ENCODE measurements around the gene RASSF3. TPM values are rescaled to one million over a fixed set of nuclear protein-coding genes. Genes with fewer than 3 reads are reported as not detected.

The RASSF3 gene
- total and polyA plus RNA-seq, 2 experiments from 2014 or later: 20.6 to 39.6 TPM

DNA sequence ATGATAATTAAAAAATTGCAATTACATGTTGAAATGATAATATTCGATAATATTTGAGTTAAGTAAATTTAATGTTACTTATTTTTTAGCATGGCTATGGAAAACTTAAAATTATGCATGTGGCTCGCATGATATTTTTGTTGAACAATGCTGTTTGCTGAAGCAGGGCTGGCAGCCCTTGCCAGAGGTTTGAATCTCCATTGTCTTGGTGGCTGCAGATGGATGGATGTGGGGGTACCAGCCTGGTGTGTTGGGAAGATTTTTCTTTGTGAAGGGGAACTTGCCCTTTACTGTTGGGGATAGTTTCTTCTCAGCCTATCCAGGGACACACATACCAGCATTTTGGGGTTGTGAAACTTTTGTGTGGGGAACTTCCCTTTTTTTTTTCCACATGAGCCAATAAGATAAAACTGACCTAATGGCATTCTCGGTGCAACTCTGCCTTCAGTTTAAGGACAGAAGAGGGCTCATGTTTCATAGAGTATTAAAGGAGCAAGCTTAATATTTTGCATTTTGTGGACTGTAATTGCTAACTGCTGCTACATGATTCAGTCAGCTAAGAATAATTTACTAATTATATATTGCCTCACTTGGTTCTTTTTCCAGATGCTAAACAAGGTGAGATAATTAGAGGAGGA, 8.8 kb downstream of the RASSF3 start:
- TF ChIP-seq, protein P1, sequence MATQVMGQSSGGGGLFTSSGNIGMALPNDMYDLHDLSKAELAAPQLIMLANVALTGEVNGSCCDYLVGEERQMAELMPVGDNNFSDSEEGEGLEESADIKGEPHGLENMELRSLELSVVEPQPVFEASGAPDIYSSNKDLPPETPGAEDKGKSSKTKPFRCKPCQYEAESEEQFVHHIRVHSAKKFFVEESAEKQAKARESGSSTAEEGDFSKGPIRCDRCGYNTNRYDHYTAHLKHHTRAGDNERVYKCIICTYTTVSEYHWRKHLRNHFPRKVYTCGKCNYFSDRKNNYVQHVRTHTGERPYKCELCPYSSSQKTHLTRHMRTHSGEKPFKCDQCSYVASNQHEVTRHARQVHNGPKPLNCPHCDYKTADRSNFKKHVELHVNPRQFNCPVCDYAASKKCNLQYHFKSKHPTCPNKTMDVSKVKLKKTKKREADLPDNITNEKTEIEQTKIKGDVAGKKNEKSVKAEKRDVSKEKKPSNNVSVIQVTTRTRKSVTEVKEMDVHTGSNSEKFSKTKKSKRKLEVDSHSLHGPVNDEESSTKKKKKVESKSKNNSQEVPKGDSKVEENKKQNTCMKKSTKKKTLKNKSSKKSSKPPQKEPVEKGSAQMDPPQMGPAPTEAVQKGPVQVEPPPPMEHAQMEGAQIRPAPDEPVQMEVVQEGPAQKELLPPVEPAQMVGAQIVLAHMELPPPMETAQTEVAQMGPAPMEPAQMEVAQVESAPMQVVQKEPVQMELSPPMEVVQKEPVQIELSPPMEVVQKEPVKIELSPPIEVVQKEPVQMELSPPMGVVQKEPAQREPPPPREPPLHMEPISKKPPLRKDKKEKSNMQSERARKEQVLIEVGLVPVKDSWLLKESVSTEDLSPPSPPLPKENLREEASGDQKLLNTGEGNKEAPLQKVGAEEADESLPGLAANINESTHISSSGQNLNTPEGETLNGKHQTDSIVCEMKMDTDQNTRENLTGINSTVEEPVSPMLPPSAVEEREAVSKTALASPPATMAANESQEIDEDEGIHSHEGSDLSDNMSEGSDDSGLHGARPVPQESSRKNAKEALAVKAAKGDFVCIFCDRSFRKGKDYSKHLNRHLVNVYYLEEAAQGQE (IDR thresholded peaks at IDR 0.05; ENCODE audit: unreplicated experiment): no peak
- TF ChIP-seq JUNB (IDR thresholded peaks at IDR 0.05; ENCODE audit: unreplicated experiment) (no peak), EZH2phosphoT487 (IDR thresholded peaks at IDR 0.05; ENCODE audit: unreplicated experiment) (no peak), STAT1 (IDR thresholded peaks at IDR 0.05; ENCODE audit: unreplicated experiment) (no peak), NANOG (IDR thresholded peaks at IDR 0.05; ENCODE audit: borderline replicate concordance) (no peak), POLR2AphosphoS5 (IDR thresholded peaks at IDR 0.05; ENCODE audit: low read depth) (no peak), EZH2 (IDR thresholded peaks at IDR 0.05; ENCODE audit: low read depth, unreplicated experiment) (no peak), CREB1 (CRISPR knock-in tag; IDR thresholded peaks at IDR 0.05; ENCODE audit: low read depth) (no peak), ZNF331 (CRISPR knock-in tag; IDR thresholded peaks at IDR 0.05; ENCODE audit: low read depth) (no peak), ZNF114 (CRISPR knock-in tag; IDR thresholded peaks at IDR 0.05) (no peak)
- TF ChIP-seq, protein P2, sequence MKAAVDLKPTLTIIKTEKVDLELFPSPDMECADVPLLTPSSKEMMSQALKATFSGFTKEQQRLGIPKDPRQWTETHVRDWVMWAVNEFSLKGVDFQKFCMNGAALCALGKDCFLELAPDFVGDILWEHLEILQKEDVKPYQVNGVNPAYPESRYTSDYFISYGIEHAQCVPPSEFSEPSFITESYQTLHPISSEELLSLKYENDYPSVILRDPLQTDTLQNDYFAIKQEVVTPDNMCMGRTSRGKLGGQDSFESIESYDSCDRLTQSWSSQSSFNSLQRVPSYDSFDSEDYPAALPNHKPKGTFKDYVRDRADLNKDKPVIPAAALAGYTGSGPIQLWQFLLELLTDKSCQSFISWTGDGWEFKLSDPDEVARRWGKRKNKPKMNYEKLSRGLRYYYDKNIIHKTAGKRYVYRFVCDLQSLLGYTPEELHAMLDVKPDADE (IDR thresholded peaks at IDR 0.05): no peak
- TF ChIP-seq, protein P3, sequence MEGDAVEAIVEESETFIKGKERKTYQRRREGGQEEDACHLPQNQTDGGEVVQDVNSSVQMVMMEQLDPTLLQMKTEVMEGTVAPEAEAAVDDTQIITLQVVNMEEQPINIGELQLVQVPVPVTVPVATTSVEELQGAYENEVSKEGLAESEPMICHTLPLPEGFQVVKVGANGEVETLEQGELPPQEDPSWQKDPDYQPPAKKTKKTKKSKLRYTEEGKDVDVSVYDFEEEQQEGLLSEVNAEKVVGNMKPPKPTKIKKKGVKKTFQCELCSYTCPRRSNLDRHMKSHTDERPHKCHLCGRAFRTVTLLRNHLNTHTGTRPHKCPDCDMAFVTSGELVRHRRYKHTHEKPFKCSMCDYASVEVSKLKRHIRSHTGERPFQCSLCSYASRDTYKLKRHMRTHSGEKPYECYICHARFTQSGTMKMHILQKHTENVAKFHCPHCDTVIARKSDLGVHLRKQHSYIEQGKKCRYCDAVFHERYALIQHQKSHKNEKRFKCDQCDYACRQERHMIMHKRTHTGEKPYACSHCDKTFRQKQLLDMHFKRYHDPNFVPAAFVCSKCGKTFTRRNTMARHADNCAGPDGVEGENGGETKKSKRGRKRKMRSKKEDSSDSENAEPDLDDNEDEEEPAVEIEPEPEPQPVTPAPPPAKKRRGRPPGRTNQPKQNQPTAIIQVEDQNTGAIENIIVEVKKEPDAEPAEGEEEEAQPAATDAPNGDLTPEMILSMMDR (conservative IDR thresholded peaks at IDR 0.05; ENCODE audit: low read depth in 2 of 2): no peak
- TF ChIP-seq, protein P4, sequence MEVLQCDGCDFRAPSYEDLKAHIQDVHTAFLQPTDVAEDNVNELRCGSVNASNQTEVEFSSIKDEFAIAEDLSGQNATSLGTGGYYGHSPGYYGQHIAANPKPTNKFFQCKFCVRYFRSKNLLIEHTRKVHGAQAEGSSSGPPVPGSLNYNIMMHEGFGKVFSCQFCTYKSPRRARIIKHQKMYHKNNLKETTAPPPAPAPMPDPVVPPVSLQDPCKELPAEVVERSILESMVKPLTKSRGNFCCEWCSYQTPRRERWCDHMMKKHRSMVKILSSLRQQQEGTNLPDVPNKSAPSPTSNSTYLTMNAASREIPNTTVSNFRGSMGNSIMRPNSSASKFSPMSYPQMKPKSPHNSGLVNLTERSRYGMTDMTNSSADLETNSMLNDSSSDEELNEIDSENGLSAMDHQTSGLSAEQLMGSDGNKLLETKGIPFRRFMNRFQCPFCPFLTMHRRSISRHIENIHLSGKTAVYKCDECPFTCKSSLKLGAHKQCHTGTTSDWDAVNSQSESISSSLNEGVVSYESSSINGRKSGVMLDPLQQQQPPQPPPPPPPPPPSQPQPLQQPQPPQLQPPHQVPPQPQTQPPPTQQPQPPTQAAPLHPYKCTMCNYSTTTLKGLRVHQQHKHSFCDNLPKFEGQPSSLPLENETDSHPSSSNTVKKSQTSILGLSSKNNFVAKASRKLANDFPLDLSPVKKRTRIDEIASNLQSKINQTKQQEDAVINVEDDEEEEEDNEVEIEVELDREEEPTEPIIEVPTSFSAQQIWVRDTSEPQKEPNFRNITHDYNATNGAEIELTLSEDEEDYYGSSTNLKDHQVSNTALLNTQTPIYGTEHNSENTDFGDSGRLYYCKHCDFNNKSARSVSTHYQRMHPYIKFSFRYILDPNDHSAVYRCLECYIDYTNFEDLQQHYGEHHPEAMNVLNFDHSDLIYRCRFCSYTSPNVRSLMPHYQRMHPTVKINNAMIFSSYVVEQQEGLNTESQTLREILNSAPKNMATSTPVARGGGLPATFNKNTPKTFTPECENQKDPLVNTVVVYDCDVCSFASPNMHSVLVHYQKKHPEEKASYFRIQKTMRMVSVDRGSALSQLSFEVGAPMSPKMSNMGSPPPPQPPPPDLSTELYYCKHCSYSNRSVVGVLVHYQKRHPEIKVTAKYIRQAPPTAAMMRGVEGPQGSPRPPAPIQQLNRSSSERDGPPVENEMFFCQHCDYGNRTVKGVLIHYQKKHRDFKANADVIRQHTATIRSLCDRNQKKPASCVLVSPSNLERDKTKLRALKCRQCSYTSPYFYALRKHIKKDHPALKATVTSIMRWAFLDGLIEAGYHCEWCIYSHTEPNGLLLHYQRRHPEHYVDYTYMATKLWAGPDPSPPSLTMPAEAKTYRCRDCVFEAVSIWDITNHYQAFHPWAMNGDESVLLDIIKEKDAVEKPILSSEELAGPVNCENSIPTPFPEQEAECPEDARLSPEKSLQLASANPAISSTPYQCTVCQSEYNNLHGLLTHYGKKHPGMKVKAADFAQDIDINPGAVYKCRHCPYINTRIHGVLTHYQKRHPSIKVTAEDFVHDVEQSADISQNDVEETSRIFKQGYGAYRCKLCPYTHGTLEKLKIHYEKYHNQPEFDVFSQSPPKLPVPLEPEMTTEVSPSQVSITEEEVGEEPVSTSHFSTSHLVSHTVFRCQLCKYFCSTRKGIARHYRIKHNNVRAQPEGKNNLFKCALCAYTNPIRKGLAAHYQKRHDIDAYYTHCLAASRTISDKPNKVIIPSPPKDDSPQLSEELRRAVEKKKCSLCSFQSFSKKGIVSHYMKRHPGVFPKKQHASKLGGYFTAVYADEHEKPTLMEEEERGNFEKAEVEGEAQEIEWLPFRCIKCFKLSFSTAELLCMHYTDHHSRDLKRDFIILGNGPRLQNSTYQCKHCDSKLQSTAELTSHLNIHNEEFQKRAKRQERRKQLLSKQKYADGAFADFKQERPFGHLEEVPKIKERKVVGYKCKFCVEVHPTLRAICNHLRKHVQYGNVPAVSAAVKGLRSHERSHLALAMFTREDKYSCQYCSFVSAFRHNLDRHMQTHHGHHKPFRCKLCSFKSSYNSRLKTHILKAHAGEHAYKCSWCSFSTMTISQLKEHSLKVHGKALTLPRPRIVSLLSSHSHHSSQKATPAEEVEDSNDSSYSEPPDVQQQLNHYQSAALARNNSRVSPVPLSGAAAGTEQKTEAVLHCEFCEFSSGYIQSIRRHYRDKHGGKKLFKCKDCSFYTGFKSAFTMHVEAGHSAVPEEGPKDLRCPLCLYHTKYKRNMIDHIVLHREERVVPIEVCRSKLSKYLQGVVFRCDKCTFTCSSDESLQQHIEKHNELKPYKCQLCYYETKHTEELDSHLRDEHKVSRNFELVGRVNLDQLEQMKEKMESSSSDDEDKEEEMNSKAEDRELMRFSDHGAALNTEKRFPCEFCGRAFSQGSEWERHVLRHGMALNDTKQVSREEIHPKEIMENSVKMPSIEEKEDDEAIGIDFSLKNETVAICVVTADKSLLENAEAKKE (CRISPR knock-in tag; IDR thresholded peaks at IDR 0.05): no peak
- DNase-seq (ENCODE audit: low spot score) (no peak), ATAC-seq (peak; percentile 24; the same call in 1 of the 3 replicates)
- Histone ChIP-seq H3K36me3 (ENCODE audit: insufficient read depth) (peaks cover 4% of the 10 kb centered on the region; the same call in 1 of the 2 replicates), H3K9me2 (ENCODE audit: insufficient read depth) (no peaks in the 10 kb centered on the region), H4K20me1 (replicated peaks; ENCODE audit: insufficient read depth) (peaks cover 20% of the 10 kb centered on the region), H3K4me2 (no peak overlapping the region), H3K27me3 (ENCODE audit: insufficient read depth) (no peaks in the 10 kb centered on the region), H3K4me1 (ENCODE audit: insufficient read depth) (peaks cover 18% of the 10 kb centered on the region), H3K27ac (ENCODE audit: low read depth) (peak overlapping the region; percentile 22; the same call in 1 of the 2 replicates), H3K79me2 (replicated peaks; ENCODE audit: insufficient read depth) (peaks cover 100% of the 10 kb centered on the region), H3K4me3 (no peak overlapping the region), H3F3A (replicated peaks; ENCODE audit: low read depth) (no peaks in the 10 kb centered on the region), H2AFZ (no peak overlapping the region)
- Mint-ChIP-seq H3K27me3 (ENCODE audit: insufficient read depth, low read depth, poor library complexity) (no peaks in the 10 kb centered on the region), H3K9me3 (no peaks in the 10 kb centered on the region), H3K4me1 (peaks cover 35% of the 10 kb centered on the region), H3K36me3 (ENCODE audit: low read depth) (peaks cover 26% of the 10 kb centered on the region; the same call in 2 of the 3 replicates), H3K4me3 (no peak overlapping the region), H3K27ac (no peak overlapping the region)
